Transverse colon (tissue), 4 donors: ENCODE measurements around the gene CDCA5. TPM values are rescaled to one million over a fixed set of nuclear protein-coding genes. Genes with fewer than 3 reads are reported as not detected.

ENCODE experiments used
- DNase-seq: peaks from one replicate; pipeline ENCODE4 v3.0.0-alpha.2; 2019
- H3K27ac ChIP-seq, 4 donors: fragments of 200-600 bp; sonication (generic); 2 replicates each; pipeline ENCODE4 v1.5.1; 2016 to 2018; ENCODE audit warnings: inconsistent platforms in 4 of 4
- H3K27me3 ChIP-seq: fragments of 200-600 bp; sonication (generic); 2 replicates; pipeline ENCODE4 v1.5.1; 2017; ENCODE audit warnings: inconsistent platforms
- H3K36me3 ChIP-seq, 4 donors: fragments of 200-600 bp; sonication (generic); 2 replicates each; pipeline ENCODE4 v1.5.1; 2017 to 2019; ENCODE audit warnings: inconsistent platforms in 4 of 4
- H3K4me1 ChIP-seq, 4 donors: fragments of 200-600 bp; sonication (generic); 2 replicates each; pipeline ENCODE4 v1.5.1; 2017 to 2020; ENCODE audit warnings: inconsistent platforms in 4 of 4
- H3K4me3 ChIP-seq, 4 donors: fragments of 200-600 bp; sonication (generic); 1 replicate in 1 of 4; 2 replicates in 3 of 4; pipeline versions ENCODE4 v1.5.1 to v1.6.1; 2017 to 2019; ENCODE audit warnings: inconsistent platforms in 4 of 4
- H3K9me3 ChIP-seq, 2 donors: fragments of 200-600 bp; sonication (generic); 2 replicates each; pipeline ENCODE4 v1.5.1; 2017 to 2019; ENCODE audit warnings: inconsistent platforms in 2 of 2
- CTCF ChIP-seq, 5 experiments: fragments of 200-600 bp in 3 of 5; fragments of 450-650 bp in 2 of 5; sonication (generic) in 3 of 5; IDR thresholded peaks; 1 replicate in 2 of 5; 2 replicates in 3 of 5; pipeline ENCODE4 v1.5.1; 2016 to 2017; ENCODE audit warnings: antibody characterized with exemption in 5 of 5, inconsistent platforms in 3 of 5, mild to moderate bottlenecking in 2 of 5, moderate library complexity in 1 of 5
- EP300 ChIP-seq: sonication (generic); formaldehyde crosslinking; IDR thresholded peaks from one replicate; pipeline ENCODE4 v1.6.1; 2017; ENCODE audit warnings: antibody characterized with exemption, low read depth
- POLR2A ChIP-seq: fragments of 450-650 bp; IDR thresholded peaks from one replicate; pipeline ENCODE4 v1.6.1; 2016; ENCODE audit warnings: antibody characterized with exemption, mild to moderate bottlenecking, moderate library complexity
- POLR2AphosphoS5 ChIP-seq, 3 donors: sonication (generic); formaldehyde crosslinking; IDR thresholded peaks; one replicate each; pipeline ENCODE4 v1.6.1; 2016; ENCODE audit warnings: antibody characterized with exemption in 3 of 3
- WGBS, 2 donors: methylation state at CpG; one replicate each; pipeline ENCODE4 v1.1.5; 2018; ENCODE audit warnings: low coverage in 1 of 2; 5-methylcytosine and 5-hydroxymethylcytosine counted together
- in situ Hi-C, 4 donors: fragments of 200-750 bp; cut with MboI; loops; one replicate each; pipeline versions ENCODE4 v1.15.0 to v1.15.1; 2017; ENCODE audit warnings: low sequenced_read_pairs in 3 of 4, low pct_ligation_motif_present in 1 of 4, low pct_unique_long_range_greater_than_20kb in 1 of 4
- intact Hi-C: fragments of 100-400 bp; cut with DNase I; formaldehyde crosslinking; loops from one replicate; pipeline ENCODE4 v1.15.1; 2023; ENCODE audit warnings: low total_unique reads
- total RNA-seq, 4 donors: library from RNA; depleted of rRNA; stranded (reverse); fragments of >200 nt; gene quantifications; one replicate each; pipeline ENCODE4 v1.1.0, GENCODE V29; 2016

CDCA5 gene
- total RNA-seq, 4 donors from 2014 or later = 1.9 to 2.6 (median 2.5) TPM; not detected in 1

GRCh38 chr11:65125197-65126056 lies 41.6 kb upstream of the CDCA5 start:
- Histone ChIP-seq H3K27me3 (no peaks in the 10 kb centered on the region), H3K9me3 (no peaks in the 10 kb centered on the region), H3K36me3 (peaks cover 0 to 60% (median 29%) of the 10 kb centered on the region in 4 donors), H3K4me3 (no peak overlapping the region), H3K27ac (no peak overlapping the region), H3K4me1 (peaks cover 11 to 22% (median 18%) of the 10 kb centered on the region in 4 donors)
- intact Hi-C loops (no loop called here), in situ Hi-C loops (no loop called here)
- WGBS, 2 donors = 93% methylated on average over 12 of the region's 12 CpGs; no CpG with 5 or more reads in 1 of the 2 donors
- DNase-seq = no peak
- TF ChIP-seq CTCF (IDR thresholded peaks at IDR 0.05) = no peak
- TF ChIP-seq EP300 = no peak
- no peak for TF ChIP-seq POLR2AphosphoS5 (IDR thresholded peaks at IDR 0.05)
- no peak for TF ChIP-seq POLR2A

- no peak for DNase-seq
- H3K27me3 ChIP-seq = no peaks in the 10 kb centered on the region
- in situ Hi-C loops (no loop called here), intact Hi-C loops (no loop called here)
- H3K9me3 ChIP-seq = no peaks in the 10 kb centered on the region
- peaks cover 11 to 26% (median 18%) of the 10 kb centered on the region in 4 donors for H3K4me1 ChIP-seq
- no peak for TF ChIP-seq EP300
- TF ChIP-seq POLR2A = no peak
- no peak for TF ChIP-seq POLR2AphosphoS5 (IDR thresholded peaks at IDR 0.05)
- no peak for TF ChIP-seq CTCF (IDR thresholded peaks at IDR 0.05)
- 91% methylated on average over 5 of the region's 5 CpGs; no CpG with 5 or more reads in 1 of the 2 donors for WGBS, 2 donors
- H3K27ac ChIP-seq = no peak overlapping the region
- H3K4me3 ChIP-seq = no peak overlapping the region
- peaks cover 0 to 60% (median 26%) of the 10 kb centered on the region in 4 donors for H3K36me3 ChIP-seq
Measured at GRCh38 chr11:65124480-65125196, 40.8 kb upstream of the CDCA5 start.

GRCh38 chr11:65121865-65122696 lies 38.2 kb upstream of the CDCA5 start, which contains the start of the genes FAU and MRPL49:
Gene FAU, minus strand, starts transcription at chr11:65122134. Its CDS starts 321 bp downstream, at chr11:65121813.
Gene MRPL49, plus strand, starts transcription at chr11:65122321. Its CDS starts 26 bp downstream, at chr11:65122347.
- no peaks in the 10 kb centered on the region for H3K27me3 ChIP-seq
- TF ChIP-seq POLR2A (peak; percentile 97), CTCF (IDR thresholded peaks at IDR 0.05) (no peak), POLR2AphosphoS5 (IDR thresholded peaks at IDR 0.05) (peak; percentile 98 to 99 (median 98))
- 0% methylated on average over 7 to 64 of the region's 64 CpGs for WGBS, 2 donors
- no peaks in the 10 kb centered on the region for H3K9me3 ChIP-seq
- in situ Hi-C loops = no loop called here
- peak within 1 kb of the TSS; percentile 89 to 97 (median 96) for H3K27ac ChIP-seq
- H3K4me3 ChIP-seq = peak within 1 kb of the TSS; percentile 54 to 94 (median 80)
- intact Hi-C loops = no loop called here
- peak; percentile 100 for DNase-seq
- H3K4me1 ChIP-seq = peaks cover 11 to 32% (median 19%) of the 10 kb centered on the region in 4 donors
- H3K36me3 ChIP-seq = peaks cover 0 to 46% (median 13%) of the 10 kb centered on the region in 4 donors
